ENCODE measurements around the gene GID4. TPM values are rescaled to one million over a fixed set of nuclear protein-coding genes. Genes with fewer than 3 reads are reported as not detected.

Gene GID4
- total and polyA plus RNA-seq, 2 of the 4 experiments (the other 2 are of a cell fraction) = 3.9 to 5.6 TPM

- Histone ChIP-seq H3K14ac (replicated peaks; ENCODE audit: low read depth, low read length) (no peak overlapping the region), H3K9ac (ENCODE audit: low read depth, low read length) (no peak overlapping the region), H4K91ac (ENCODE audit: insufficient read depth, low read depth, low read length) (no peak overlapping the region), H3K27me3 (ENCODE audit: control insufficient read depth, insufficient read depth, low read length) (no peaks in the 10 kb centered on the region), H2AFZ (replicated peaks; ENCODE audit: low read length, poor library complexity) (no peak overlapping the region), H3K18ac (ENCODE audit: low read depth, low read length) (no peak overlapping the region), H3K9me1 (ENCODE audit: insufficient read depth, low read length) (peaks cover 5% of the 10 kb centered on the region; the same call in 1 of the 2 replicates), H2BK15ac (ENCODE audit: low read depth, low read length) (no peak overlapping the region), H3K56ac (ENCODE audit: extremely low read depth, insufficient read depth, low read length) (no peak overlapping the region), H4K5ac (ENCODE audit: low read depth, low read length) (no peak overlapping the region), H4K8ac (ENCODE audit: low read depth in 2 of 2, low read length in 2 of 2) (no peak overlapping the region), H3K4me1 (ENCODE audit: control insufficient read depth, insufficient read depth, low read length) (no peaks in the 10 kb centered on the region), H3K4me2 (ENCODE audit: low read depth, low read length) (no peak overlapping the region), H3K9me3 (ENCODE audit: control insufficient read depth, insufficient read depth, low read length) (no peaks in the 10 kb centered on the region), H3K4ac (ENCODE audit: low read depth, low read length) (no peak overlapping the region), H3K4me3 (ENCODE audit: insufficient read depth, low read depth, low read length) (no peak overlapping the region), H3K36me3 (ENCODE audit: control insufficient read depth, insufficient read depth, low read length) (peaks cover 54% of the 10 kb centered on the region), H2BK20ac (ENCODE audit: low read depth, low read length) (no peak overlapping the region), H2AK5ac (ENCODE audit: low read depth, low read length) (no peak overlapping the region), H3K27ac (ENCODE audit: insufficient read depth, low read length) (no peak overlapping the region), H4K20me1 (ENCODE audit: insufficient read depth, low read length) (no peaks in the 10 kb centered on the region), H3K23ac (ENCODE audit: low read depth, low read length) (no peak overlapping the region), H2BK120ac (ENCODE audit: low read depth, low read length) (no peak overlapping the region), H2BK5ac (ENCODE audit: low read depth, low read length, poor library complexity, severe bottlenecking) (no peak overlapping the region), H2AK9ac (replicated peaks; ENCODE audit: low read depth, low read length, poor library complexity) (peak overlapping the region; percentile 14), H3K79me1 (ENCODE audit: low read depth in 1 of 2, low read length in 2 of 2) (no peaks in the 10 kb centered on the region)
- no CpG with 5 or more reads among the region's 3 CpGs for WGBS, 2 experiments (ENCODE audit: extremely low coverage in 2 of 2, insufficient read length in 1 of 2)
- ChIA-PET CTCF (no interaction called here), POLR2A (ENCODE audit: unreplicated experiment) (no interaction called here)
- ATAC-seq (ENCODE audit: low read depth) (no peak), DNase-seq (no peak)
- TF ChIP-seq CEBPB (IDR thresholded peaks at IDR 0.05; ENCODE audit: low read depth, low read length) = no peak
- no peak for TF ChIP-seq BHLHE40 (IDR thresholded peaks at IDR 0.05; ENCODE audit: low read depth, low read length)
- no peak for TF ChIP-seq CTCF (conservative IDR thresholded peaks at IDR 0.05; ENCODE audit: low read depth, low read length)
- no peak for TF ChIP-seq MAFK (IDR thresholded peaks at IDR 0.05; ENCODE audit: low read depth, low read length)
- no peak for TF ChIP-seq NFE2L2 (IDR thresholded peaks at IDR 0.05; ENCODE audit: low read depth, low read length)
- no peak for TF ChIP-seq USF2 (IDR thresholded peaks at IDR 0.05; ENCODE audit: low read depth, low read length)
- TF ChIP-seq CHD1 (IDR thresholded peaks at IDR 0.05; ENCODE audit: low read depth, low read length) = no peak
- no peak for TF ChIP-seq SMC3 (IDR thresholded peaks at IDR 0.05; ENCODE audit: low read depth, low read length)
- no peak for TF ChIP-seq MAZ (IDR thresholded peaks at IDR 0.05; ENCODE audit: borderline replicate concordance, low read depth, low read length)
- no peak for TF ChIP-seq ELK1 (IDR thresholded peaks at IDR 0.05; ENCODE audit: borderline replicate concordance, low read depth, low read length)
- TF ChIP-seq POLR2A (IDR thresholded peaks at IDR 0.05; ENCODE audit: low read depth, low read length) = no peak
- TF ChIP-seq RFX5 (IDR thresholded peaks at IDR 0.05; ENCODE audit: low read depth, low read length) = no peak
- intact Hi-C loops (cut with micrococcal nuclease) = no loop called here
- no TSS peak for BruUV-seq (replicated peaks)
- in situ Hi-C loops (cut with MboI; ENCODE audit: low sequenced_read_pairs) = no loop called here
- dilution Hi-C loops (cut with HindIII; ENCODE audit: low sequenced_read_pairs, unreplicated experiment) = no loop called here
Observed at GRCh38 chr17:18105027-18105426, 65.8 kb downstream of the GID4 start.

Measured in IMR-90 (cell line).